Esophagus muscularis mucosa (tissue), 4 donors: ENCODE data around the gene TBPL1. TPM values are rescaled to one million over a fixed set of nuclear protein-coding genes. Genes with fewer than 3 reads are reported as not detected.

Experiments
- DNase-seq: peaks from one replicate; pipeline ENCODE4 v3.0.0-alpha.2; 2017; ENCODE audit errors: extremely low spot score
- H3K27ac ChIP-seq, 4 donors: fragments of 200-600 bp; sonication (generic); replicated peaks in 1 of 4; 1 replicate in 3 of 4; 2 replicates in 1 of 4; pipeline ENCODE4 v1.5.1; 2016 to 2019; ENCODE audit warnings: mild to moderate bottlenecking in 1 of 4
- H3K27me3 ChIP-seq, 4 donors: fragments of 200-600 bp; sonication (generic); one replicate each; pipeline versions ENCODE4 v1.5.1 to v1.6.0; 2016 to 2019
- H3K36me3 ChIP-seq, 4 donors: fragments of 200-600 bp; sonication (generic); one replicate each; pipeline ENCODE4 v1.5.1; 2016 to 2019
- H3K4me1 ChIP-seq, 4 donors: fragments of 200-600 bp; sonication (generic); one replicate each; pipeline ENCODE4 v1.5.1; 2016 to 2019
- H3K4me3 ChIP-seq, 4 donors: fragments of 200-600 bp; sonication (generic); 1 replicate in 2 of 4; 2 replicates in 2 of 4; pipeline ENCODE4 v1.5.1; 2016 to 2019; ENCODE audit warnings: mild to moderate bottlenecking in 4 of 4, moderate library complexity in 1 of 4
- H3K9me3 ChIP-seq, 4 donors: fragments of 200-600 bp; sonication (generic); 1 replicate in 3 of 4; 2 replicates in 1 of 4; pipeline ENCODE4 v1.5.1; 2016 to 2019
- EP300 ChIP-seq: sonication (generic); formaldehyde crosslinking; IDR thresholded peaks from one replicate; pipeline ENCODE4 v1.6.1; 2017; ENCODE audit warnings: antibody characterized with exemption
- POLR2A ChIP-seq: fragments of 450-650 bp; IDR thresholded peaks from one replicate; pipeline ENCODE4 v1.6.1; 2017; ENCODE audit warnings: antibody characterized with exemption, moderate library complexity, mild to moderate bottlenecking, low read depth
- POLR2AphosphoS5 ChIP-seq, 2 donors: sonication (generic); formaldehyde crosslinking; IDR thresholded peaks; one replicate each; pipeline ENCODE4 v1.6.1; 2017; ENCODE audit warnings: antibody characterized with exemption in 2 of 2
- WGBS: methylation state at CpG from one replicate; pipeline ENCODE4 v1.1.5; 2018; 5-methylcytosine and 5-hydroxymethylcytosine counted together
- intact Hi-C: fragments of 100-400 bp; cut with DNase I; formaldehyde crosslinking; loops from one replicate; pipeline ENCODE4 v1.15.1; 2023
- total RNA-seq, 4 donors: library from RNA; depleted of rRNA; stranded (reverse); fragments of >200 nt; gene quantifications; one replicate each; pipeline versions ENCODE4 v1.1.0 to v1.2.1, GENCODE V29; 2016
- TF ChIP-seq, protein P1 (sequence below), 3 experiments: fragments of 200-600 bp in 2 of 3; fragments of 450-650 bp in 1 of 3; sonication (generic) in 2 of 3; IDR thresholded peaks; one replicate each; pipeline ENCODE4 v1.5.1; 2017 to 2019; ENCODE audit warnings: antibody characterized with exemption in 3 of 3, mild to moderate bottlenecking in 2 of 3, moderate library complexity in 1 of 3

Gene TBPL1
- total RNA-seq, 4 donors from 2014 or later, result 8.8 to 23.4 (median 17.8) TPM

DNA sequence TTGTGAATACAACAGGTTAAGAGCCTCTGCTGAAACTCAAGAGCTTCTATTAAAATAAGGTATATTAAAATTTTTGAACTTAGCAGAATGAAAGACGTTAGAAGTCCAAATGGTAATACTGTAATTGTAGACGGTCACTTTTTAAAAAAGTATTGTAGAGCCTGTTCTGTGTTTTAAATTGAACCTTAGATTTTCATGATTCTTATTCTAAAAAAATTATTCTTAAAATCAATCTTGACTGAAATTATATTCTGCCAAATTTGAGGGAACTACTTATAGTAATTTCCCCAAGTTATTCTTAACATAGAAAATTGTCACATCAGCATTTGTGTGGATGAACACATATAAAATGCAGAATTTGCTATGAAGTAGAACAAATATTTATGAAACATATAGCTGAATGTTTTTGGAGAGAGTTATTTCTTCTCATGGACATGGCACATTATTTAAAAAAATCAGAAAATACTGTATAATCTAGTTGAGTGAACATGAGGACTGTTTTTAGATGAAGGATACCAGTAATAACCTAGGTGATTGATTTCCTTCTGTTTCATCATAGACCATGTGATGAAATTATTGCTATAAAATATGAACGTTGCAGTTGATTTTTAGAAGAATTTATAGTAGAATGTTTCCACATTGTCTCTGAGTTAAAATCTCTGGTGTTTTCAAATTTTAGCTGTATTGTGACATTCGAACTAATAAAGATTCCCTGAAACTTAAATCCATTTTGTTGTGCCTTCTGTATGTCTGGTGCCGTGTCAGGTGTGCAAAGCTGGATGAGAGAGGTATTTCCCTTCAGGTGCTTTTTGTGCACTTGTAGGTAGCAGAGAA is 2.8 kb downstream of the TBPL1 start:
- H3K27me3 ChIP-seq, result no peaks in the 10 kb centered on the region
- no peaks in the 10 kb centered on the region for H3K36me3 ChIP-seq
- H3K4me3 ChIP-seq, result no peak overlapping the region
- WGBS, result 79% methylated on average over 5 of the region's 5 CpGs
- H3K9me3 ChIP-seq, result no peaks in the 10 kb centered on the region
- no peak for DNase-seq
- H3K4me1 ChIP-seq, result peaks cover 22 to 49% (median 48%) of the 10 kb centered on the region in 4 donors
- intact Hi-C loops, result no loop called here
- no peak overlapping the region for H3K27ac ChIP-seq
- TF ChIP-seq POLR2AphosphoS5 (IDR thresholded peaks at IDR 0.05) (no peak), POLR2A (no peak), EP300 (no peak)
- TF ChIP-seq, protein P1, sequence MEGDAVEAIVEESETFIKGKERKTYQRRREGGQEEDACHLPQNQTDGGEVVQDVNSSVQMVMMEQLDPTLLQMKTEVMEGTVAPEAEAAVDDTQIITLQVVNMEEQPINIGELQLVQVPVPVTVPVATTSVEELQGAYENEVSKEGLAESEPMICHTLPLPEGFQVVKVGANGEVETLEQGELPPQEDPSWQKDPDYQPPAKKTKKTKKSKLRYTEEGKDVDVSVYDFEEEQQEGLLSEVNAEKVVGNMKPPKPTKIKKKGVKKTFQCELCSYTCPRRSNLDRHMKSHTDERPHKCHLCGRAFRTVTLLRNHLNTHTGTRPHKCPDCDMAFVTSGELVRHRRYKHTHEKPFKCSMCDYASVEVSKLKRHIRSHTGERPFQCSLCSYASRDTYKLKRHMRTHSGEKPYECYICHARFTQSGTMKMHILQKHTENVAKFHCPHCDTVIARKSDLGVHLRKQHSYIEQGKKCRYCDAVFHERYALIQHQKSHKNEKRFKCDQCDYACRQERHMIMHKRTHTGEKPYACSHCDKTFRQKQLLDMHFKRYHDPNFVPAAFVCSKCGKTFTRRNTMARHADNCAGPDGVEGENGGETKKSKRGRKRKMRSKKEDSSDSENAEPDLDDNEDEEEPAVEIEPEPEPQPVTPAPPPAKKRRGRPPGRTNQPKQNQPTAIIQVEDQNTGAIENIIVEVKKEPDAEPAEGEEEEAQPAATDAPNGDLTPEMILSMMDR (IDR thresholded peaks at IDR 0.05), result no peak

GRCh38 chr6:133956416-133957049 is 3.5 kb downstream of the TBPL1 start:
- no peak for TF ChIP-seq POLR2AphosphoS5 (IDR thresholded peaks at IDR 0.05)
- TF ChIP-seq, protein P1 (IDR thresholded peaks at IDR 0.05), result no peak
- Histone ChIP-seq H3K9me3 (no peaks in the 10 kb centered on the region), H3K4me3 (no peak overlapping the region), H3K27me3 (no peaks in the 10 kb centered on the region), H3K36me3 (no peaks in the 10 kb centered on the region), H3K27ac (no peak overlapping the region), H3K4me1 (peaks cover 17 to 42% (median 41%) of the 10 kb centered on the region in 4 donors)
- DNase-seq, result no peak
- WGBS, result 91% methylated on average over 3 of the region's 3 CpGs
- intact Hi-C loops, result no loop called here

DNA sequence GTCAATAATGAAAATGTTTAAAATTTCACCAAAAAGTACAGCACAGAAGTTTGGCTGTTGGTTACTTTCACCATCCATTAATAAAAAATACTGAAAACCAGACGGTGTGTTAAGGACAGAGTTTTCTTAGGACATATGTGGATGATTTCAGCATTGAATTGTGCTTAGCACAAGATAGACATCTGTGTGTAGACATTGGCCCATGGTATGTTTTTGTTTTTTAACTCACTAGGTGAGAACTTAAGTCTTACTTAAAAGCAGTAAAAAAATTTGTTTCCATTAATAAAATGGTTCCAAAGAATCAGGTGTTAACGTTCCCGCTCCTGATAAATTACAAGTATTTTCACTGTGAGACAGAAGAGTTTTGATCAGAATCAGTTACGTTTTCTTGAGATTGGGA is 4.2 kb downstream of the TBPL1 start:
- Histone ChIP-seq H3K27ac (no peak overlapping the region), H3K27me3 (no peaks in the 10 kb centered on the region), H3K4me1 (peaks cover 17 to 46% (median 40%) of the 10 kb centered on the region in 4 donors), H3K4me3 (no peak overlapping the region), H3K36me3 (no peaks in the 10 kb centered on the region), H3K9me3 (no peaks in the 10 kb centered on the region)
- 91% methylated on average over 4 of the region's 4 CpGs for WGBS
- DNase-seq, result no peak
- TF ChIP-seq POLR2A (no peak), EP300 (no peak), POLR2AphosphoS5 (IDR thresholded peaks at IDR 0.05) (no peak)
- TF ChIP-seq, protein P1 (IDR thresholded peaks at IDR 0.05), result no peak
- intact Hi-C loops, result no loop called here

- TF ChIP-seq EP300 (no peak), POLR2A (no peak), POLR2AphosphoS5 (IDR thresholded peaks at IDR 0.05) (no peak)
- TF ChIP-seq, protein P1 (IDR thresholded peaks at IDR 0.05), result no peak
- intact Hi-C loops, result no loop called here
- WGBS, result 85% methylated on average over 2 of the region's 2 CpGs
- Histone ChIP-seq H3K4me3 (no peak overlapping the region), H3K27ac (no peak overlapping the region), H3K36me3 (no peaks in the 10 kb centered on the region), H3K9me3 (no peaks in the 10 kb centered on the region), H3K4me1 (peaks cover 17 to 48% (median 45%) of the 10 kb centered on the region in 4 donors), H3K27me3 (no peaks in the 10 kb centered on the region)
- DNase-seq, result no peak
Measured at GRCh38 chr6:133957780-133958242, 4.8 kb downstream of the TBPL1 start.
